Measurements from ENCODE around the gene FGFR1OP2.

The FGFR1OP2 gene

DNA sequence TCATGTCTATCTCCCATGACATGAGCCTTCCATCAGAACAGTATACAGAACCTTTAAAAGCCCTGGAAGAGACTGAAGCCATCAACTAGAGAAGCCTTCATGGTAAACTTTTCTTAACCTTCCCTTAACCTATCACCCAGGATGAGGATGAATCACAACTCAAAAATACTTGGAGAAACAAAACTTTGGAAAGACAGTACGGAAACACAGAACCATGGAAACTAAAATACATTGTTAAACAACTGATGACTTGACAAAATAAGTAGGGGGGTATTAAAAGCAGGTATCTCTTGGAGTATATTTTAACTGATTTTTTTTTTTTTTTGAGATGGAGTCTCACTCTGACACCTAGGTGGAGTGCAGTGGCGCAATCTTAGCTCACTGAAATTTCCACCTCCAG is 67.2 kb downstream of the FGFR1OP2 start:
- TF ChIP-seq, protein P1, sequence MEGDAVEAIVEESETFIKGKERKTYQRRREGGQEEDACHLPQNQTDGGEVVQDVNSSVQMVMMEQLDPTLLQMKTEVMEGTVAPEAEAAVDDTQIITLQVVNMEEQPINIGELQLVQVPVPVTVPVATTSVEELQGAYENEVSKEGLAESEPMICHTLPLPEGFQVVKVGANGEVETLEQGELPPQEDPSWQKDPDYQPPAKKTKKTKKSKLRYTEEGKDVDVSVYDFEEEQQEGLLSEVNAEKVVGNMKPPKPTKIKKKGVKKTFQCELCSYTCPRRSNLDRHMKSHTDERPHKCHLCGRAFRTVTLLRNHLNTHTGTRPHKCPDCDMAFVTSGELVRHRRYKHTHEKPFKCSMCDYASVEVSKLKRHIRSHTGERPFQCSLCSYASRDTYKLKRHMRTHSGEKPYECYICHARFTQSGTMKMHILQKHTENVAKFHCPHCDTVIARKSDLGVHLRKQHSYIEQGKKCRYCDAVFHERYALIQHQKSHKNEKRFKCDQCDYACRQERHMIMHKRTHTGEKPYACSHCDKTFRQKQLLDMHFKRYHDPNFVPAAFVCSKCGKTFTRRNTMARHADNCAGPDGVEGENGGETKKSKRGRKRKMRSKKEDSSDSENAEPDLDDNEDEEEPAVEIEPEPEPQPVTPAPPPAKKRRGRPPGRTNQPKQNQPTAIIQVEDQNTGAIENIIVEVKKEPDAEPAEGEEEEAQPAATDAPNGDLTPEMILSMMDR (IDR thresholded peaks at IDR 0.05; ENCODE audit: extremely low read depth, insufficient read depth, missing control alignments) = no peak
- in situ Hi-C loops (cut with MboI; ENCODE audit: low pct_unique_long_range_greater_than_20kb, low sequenced_read_pairs, unreplicated experiment) = no loop called here
- DNase-seq (ENCODE audit: low spot score) = no peak

DNA sequence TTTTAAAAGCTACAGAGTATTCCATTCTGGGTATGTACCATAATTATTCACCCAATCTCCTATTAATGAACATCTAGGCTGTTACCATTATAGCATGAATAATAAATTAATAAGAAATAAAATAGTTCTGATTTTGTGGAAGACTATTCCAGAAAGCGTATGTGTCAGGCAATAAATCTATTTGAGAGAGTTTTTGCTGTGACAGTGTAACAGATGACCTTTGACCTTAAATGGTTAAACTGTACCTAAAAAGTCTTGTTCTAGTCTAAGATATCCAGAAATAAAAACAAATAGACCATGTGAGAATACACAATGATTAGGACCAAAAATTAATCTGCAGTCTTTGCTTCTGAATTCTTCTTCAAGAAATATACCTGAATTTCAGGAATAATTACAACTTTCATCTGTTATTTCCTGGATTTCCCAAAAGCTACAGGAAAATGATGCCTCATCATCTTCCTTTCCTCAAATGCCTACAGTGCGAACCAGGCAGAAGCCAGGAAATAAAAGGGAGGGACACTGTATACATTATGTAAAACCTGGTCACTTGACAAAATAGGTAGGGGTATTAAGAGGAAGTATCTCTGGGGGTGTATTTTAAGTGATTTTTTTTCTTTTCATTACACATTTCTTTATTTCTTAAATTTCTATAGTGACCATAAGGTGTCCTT is 68.7 kb downstream of the FGFR1OP2 start:
- TF ChIP-seq, protein P1 (IDR thresholded peaks at IDR 0.05; ENCODE audit: extremely low read depth, insufficient read depth, missing control alignments) = no peak
- no peak for DNase-seq (ENCODE audit: low spot score)
- in situ Hi-C loops (cut with MboI; ENCODE audit: low pct_unique_long_range_greater_than_20kb, low sequenced_read_pairs, unreplicated experiment) = no loop called here

DNA sequence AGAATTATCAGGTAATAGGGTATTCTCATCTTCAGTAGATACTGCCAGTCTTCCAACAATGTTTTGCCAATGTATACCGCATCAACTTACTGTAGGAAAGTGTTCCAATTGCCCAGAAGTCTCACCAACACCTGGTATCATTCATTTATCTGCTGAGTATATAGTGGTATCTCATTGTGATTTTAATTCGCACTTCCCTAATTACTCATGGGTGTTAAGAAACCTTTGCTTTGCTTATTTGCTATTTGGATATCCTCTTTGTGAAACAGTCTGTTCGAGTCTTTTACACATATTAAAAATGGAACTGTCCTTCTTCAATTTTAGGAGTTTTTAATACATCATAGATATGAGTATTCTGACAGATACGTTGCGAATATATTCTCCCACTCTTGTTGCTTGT is 69.8 kb downstream of the FGFR1OP2 start:
- TF ChIP-seq, protein P1 (IDR thresholded peaks at IDR 0.05; ENCODE audit: extremely low read depth, insufficient read depth, missing control alignments) = no peak
- in situ Hi-C loops (cut with MboI; ENCODE audit: low pct_unique_long_range_greater_than_20kb, low sequenced_read_pairs, unreplicated experiment) = no loop called here
- no peak for DNase-seq (ENCODE audit: low spot score)

DNA sequence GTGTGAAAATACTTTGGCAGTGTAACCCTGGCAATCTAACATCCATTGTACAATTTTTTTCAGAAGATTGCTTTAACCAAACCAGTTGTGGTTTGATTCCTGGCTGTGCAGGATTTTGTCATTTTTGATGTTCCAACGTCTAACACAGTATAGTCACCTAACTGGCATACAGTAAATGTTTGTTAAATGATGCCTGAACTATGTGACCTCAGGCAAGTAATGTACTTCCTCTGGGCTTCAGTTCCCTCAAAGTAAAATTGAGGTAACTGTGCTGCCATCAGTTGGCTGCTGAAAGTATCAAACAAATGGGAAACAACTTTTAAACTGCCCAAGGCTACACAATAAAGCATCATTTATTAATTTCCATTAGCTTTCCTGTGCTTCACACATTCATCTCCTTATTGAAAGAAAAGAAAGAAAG is 71.6 kb downstream of the FGFR1OP2 start:
- in situ Hi-C loops (cut with MboI; ENCODE audit: low pct_unique_long_range_greater_than_20kb, low sequenced_read_pairs, unreplicated experiment) = no loop called here
- TF ChIP-seq, protein P1 (IDR thresholded peaks at IDR 0.05; ENCODE audit: extremely low read depth, insufficient read depth, missing control alignments) = no peak
- DNase-seq (ENCODE audit: low spot score) = peak; percentile 15

DNA sequence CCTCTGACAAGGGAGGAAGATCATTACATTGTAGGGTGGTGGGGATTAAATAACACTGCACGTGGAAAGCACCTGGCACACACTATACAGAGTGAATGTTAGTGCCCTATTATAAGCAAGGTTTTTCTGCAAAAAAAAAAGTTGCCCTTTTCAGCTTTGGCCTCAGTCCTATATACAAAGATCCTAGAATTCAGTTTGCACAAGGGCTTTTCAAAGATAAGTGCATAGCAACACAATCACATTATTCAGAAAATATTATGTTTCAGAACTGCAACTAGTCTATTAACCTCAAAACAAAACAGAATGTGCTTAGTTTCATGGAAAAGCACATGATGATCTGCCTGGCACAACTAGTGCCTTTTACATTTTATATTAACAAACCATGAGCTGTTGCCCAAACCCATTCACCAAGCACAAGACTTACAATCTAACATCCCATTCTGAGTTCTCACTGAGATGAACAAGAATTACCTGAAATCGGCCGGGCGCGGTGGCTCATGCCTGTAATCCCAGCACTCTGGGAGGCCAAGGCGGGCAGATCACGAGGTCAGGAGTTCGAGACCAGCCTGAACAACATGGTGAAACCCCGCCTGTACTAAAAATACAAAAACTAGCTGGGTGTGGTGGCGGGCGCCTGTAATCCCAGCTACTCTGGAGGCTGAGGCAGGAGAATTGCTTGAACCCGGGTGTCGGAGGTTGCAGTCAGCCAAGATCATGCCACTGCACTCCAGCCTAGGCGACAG is 74.1 kb downstream of the FGFR1OP2 start:
- TF ChIP-seq, protein P1 (IDR thresholded peaks at IDR 0.05; ENCODE audit: extremely low read depth, insufficient read depth, missing control alignments) = no peak
- no peak for DNase-seq (ENCODE audit: low spot score)
- in situ Hi-C loops (cut with MboI; ENCODE audit: low pct_unique_long_range_greater_than_20kb, low sequenced_read_pairs, unreplicated experiment) = no loop called here

DNA sequence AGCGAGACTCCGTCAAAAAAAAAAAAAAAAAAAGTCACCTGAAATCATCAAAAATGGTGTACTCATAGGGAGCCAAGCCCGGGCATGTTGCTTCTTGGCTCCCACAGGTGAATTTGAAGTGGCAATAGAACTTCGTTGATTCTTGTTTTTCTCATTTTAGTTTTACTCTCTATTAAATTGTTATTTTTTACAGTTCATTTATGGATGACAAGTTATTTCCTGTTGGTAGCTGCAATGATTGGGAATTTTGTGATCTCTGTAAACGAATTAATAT is 74.6 kb downstream of the FGFR1OP2 start:
- in situ Hi-C loops (cut with MboI; ENCODE audit: low pct_unique_long_range_greater_than_20kb, low sequenced_read_pairs, unreplicated experiment) = no loop called here
- TF ChIP-seq, protein P1 (IDR thresholded peaks at IDR 0.05; ENCODE audit: extremely low read depth, insufficient read depth, missing control alignments) = no peak
- no peak for DNase-seq (ENCODE audit: low spot score)
